Measurements from ENCODE around the gene ARX. TPM values are rescaled to one million over a fixed set of nuclear protein-coding genes. Genes with fewer than 3 reads are reported as not detected.

Gene ARX
- total RNA-seq, 3 donors from 2014 or later (not counting 1 experiment from before 2014, with no cell fraction given): not detected

DNA sequence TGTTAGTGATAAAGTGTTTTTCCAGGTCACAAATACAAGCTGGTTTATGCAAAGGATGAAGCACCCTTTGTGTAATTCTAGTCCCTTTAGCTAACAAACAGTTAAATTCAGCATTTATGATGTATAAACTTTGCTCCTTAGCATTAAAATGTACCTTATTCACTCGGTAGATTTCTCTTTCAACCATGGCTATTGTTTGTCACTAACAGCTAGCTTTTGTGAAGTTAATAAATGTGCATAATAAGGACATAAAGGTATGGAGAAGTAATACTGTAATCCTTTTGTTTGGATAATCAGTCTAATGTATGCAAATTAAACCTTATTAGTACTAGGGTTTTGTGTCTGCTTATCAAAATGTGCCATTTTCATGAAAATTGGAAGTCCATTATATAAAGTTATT is 34.2 kb upstream of the ARX start:
- H3K27ac ChIP-seq (ENCODE audit: low read length): no peak overlapping the region
- Mint-ChIP-seq H3K27me3 (ENCODE audit: low read depth in 2 of 2) (peaks cover 0 to 13% of the 10 kb centered on the region in 2 donors), H3K27ac (no peak overlapping the region), H3K9me3 (no peaks in the 10 kb centered on the region), H3K4me3 (no peak overlapping the region), H3K4me1 (peaks cover 10 to 13% of the 10 kb centered on the region in 2 donors), H3K36me3 (no peaks in the 10 kb centered on the region)
- H3K4me1 ChIP-seq (ENCODE audit: control insufficient read depth, insufficient read depth, low read length): no peaks in the 10 kb centered on the region
- ATAC-seq (no peak), DNase-seq (no peak)
- intact Hi-C loops (cut with micrococcal nuclease): no loop called here
- H3K9me3 ChIP-seq (ENCODE audit: control insufficient read depth, insufficient read depth, low read length): no peaks in the 10 kb centered on the region
- H3K36me3 ChIP-seq (ENCODE audit: control insufficient read depth, insufficient read depth, low read length): no peaks in the 10 kb centered on the region
- no peaks in the 10 kb centered on the region for H3K27me3 ChIP-seq (ENCODE audit: control insufficient read depth, insufficient read depth, low read length)
- WGBS (ENCODE audit: insufficient coverage): no CpG with 5 or more reads among the region's 1 CpG
- no peak overlapping the region for H3K4me3 ChIP-seq (ENCODE audit: low read length)
- TF ChIP-seq, protein P1, sequence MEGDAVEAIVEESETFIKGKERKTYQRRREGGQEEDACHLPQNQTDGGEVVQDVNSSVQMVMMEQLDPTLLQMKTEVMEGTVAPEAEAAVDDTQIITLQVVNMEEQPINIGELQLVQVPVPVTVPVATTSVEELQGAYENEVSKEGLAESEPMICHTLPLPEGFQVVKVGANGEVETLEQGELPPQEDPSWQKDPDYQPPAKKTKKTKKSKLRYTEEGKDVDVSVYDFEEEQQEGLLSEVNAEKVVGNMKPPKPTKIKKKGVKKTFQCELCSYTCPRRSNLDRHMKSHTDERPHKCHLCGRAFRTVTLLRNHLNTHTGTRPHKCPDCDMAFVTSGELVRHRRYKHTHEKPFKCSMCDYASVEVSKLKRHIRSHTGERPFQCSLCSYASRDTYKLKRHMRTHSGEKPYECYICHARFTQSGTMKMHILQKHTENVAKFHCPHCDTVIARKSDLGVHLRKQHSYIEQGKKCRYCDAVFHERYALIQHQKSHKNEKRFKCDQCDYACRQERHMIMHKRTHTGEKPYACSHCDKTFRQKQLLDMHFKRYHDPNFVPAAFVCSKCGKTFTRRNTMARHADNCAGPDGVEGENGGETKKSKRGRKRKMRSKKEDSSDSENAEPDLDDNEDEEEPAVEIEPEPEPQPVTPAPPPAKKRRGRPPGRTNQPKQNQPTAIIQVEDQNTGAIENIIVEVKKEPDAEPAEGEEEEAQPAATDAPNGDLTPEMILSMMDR (IDR thresholded peaks at IDR 0.05): no peak

DNA sequence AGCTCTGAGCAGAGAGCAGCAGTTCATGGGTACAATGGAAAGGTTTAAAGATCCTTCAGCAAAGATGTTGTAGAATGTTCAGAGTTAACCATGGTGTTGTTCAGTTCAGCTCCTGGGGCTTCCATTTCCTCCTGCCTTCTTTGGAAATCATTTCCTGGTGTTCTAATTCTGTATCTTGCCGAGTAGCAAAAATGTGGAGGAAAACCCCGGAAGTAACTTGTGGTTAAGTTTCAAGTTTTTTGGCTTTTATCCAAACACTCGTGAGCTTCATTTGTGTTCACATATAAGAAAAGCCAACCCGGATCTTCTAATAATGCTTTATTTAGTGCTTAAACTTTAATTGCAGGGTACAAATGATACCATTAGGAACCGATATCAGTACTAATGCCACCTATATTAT is 33.6 kb upstream of the ARX start:
- no peak for ATAC-seq
- WGBS (ENCODE audit: insufficient coverage): 0% methylated on average over 1 of the region's 5 CpGs
- no peak overlapping the region for H3K4me3 ChIP-seq (ENCODE audit: low read length)
- TF ChIP-seq, protein P1 (IDR thresholded peaks at IDR 0.05): no peak
- no peaks in the 10 kb centered on the region for H3K9me3 Mint-ChIP-seq
- intact Hi-C loops (cut with micrococcal nuclease): no loop called here
- no peak overlapping the region for H3K27ac Mint-ChIP-seq
- H3K36me3 ChIP-seq (ENCODE audit: control insufficient read depth, insufficient read depth, low read length): no peaks in the 10 kb centered on the region
- no peaks in the 10 kb centered on the region for H3K36me3 Mint-ChIP-seq
- H3K9me3 ChIP-seq (ENCODE audit: control insufficient read depth, insufficient read depth, low read length): no peaks in the 10 kb centered on the region
- no peaks in the 10 kb centered on the region for H3K27me3 ChIP-seq (ENCODE audit: control insufficient read depth, insufficient read depth, low read length)
- no peak overlapping the region for H3K4me3 Mint-ChIP-seq
- H3K27ac ChIP-seq (ENCODE audit: low read length): no peak overlapping the region
- no peaks in the 10 kb centered on the region for H3K4me1 ChIP-seq (ENCODE audit: control insufficient read depth, insufficient read depth, low read length)
- H3K4me1 Mint-ChIP-seq: peaks cover 10 to 13% of the 10 kb centered on the region in 2 donors
- peak in 1 of 2 donors; percentile 42 for DNase-seq
- H3K27me3 Mint-ChIP-seq (ENCODE audit: low read depth in 2 of 2): peaks cover 0 to 13% of the 10 kb centered on the region in 2 donors

DNA sequence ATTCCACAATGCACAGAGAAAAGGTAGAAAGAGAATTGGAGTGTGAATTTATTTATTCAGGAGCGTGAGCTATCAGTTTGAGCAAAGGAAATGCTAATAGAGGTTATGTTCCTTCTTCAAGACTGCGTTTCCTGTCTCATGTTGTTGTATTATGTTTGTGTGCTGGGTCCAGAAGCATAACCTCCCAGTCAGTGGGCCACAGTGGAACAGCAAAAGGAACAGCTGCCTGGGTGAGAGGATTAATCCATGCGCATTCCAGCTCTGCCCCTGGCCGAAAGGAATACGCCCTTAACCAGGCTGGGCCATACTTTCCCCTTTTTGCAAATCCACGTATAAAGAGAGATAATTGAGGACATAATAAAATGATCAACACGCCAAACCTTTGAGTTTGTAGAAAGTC is 32.4 kb upstream of the ARX start:
- Histone ChIP-seq H3K4me3 (ENCODE audit: low read length) (no peak overlapping the region), H3K27me3 (ENCODE audit: control insufficient read depth, insufficient read depth, low read length) (no peaks in the 10 kb centered on the region), H3K27ac (ENCODE audit: low read length) (no peak overlapping the region), H3K36me3 (ENCODE audit: control insufficient read depth, insufficient read depth, low read length) (no peaks in the 10 kb centered on the region), H3K4me1 (ENCODE audit: control insufficient read depth, insufficient read depth, low read length) (no peaks in the 10 kb centered on the region), H3K9me3 (ENCODE audit: control insufficient read depth, insufficient read depth, low read length) (no peaks in the 10 kb centered on the region)
- Mint-ChIP-seq H3K4me3 (no peak overlapping the region), H3K27me3 (ENCODE audit: low read depth in 2 of 2) (peaks cover 0 to 10% of the 10 kb centered on the region in 2 donors), H3K36me3 (no peaks in the 10 kb centered on the region), H3K27ac (no peak overlapping the region), H3K9me3 (no peaks in the 10 kb centered on the region), H3K4me1 (peaks cover 10 to 13% of the 10 kb centered on the region in 2 donors)
- no peak for ATAC-seq
- intact Hi-C loops (cut with micrococcal nuclease): no loop called here
- 92% methylated on average over 7 of the region's 7 CpGs for WGBS (ENCODE audit: insufficient coverage)
- TF ChIP-seq, protein P1 (IDR thresholded peaks at IDR 0.05): no peak
- DNase-seq: no peak

DNA sequence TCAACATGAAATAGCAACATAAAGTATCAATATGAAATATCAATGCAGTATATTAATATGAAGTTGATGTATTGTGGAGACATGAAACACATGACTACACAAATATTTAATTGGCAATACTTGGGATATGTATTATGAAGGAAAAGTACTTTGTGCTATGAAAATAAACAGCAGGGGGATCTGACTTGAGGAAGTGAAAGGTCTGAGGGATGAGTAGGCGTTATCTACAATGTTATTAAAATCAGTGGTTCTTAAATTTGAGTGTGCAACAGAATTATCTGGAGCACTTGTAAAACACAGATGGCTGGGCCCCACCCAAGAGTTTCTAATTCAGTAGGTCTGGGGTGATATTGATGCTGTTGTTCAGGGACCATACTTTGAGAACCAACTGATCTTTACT is 27.4 kb upstream of the ARX start:
- no CpG with 5 or more reads among the region's 1 CpG for WGBS (ENCODE audit: insufficient coverage)
- Mint-ChIP-seq H3K27me3 (ENCODE audit: low read depth in 2 of 2) (no peaks in the 10 kb centered on the region), H3K4me3 (no peak overlapping the region), H3K27ac (no peak overlapping the region), H3K36me3 (no peaks in the 10 kb centered on the region), H3K9me3 (no peaks in the 10 kb centered on the region), H3K4me1 (peaks cover 0 to 5% of the 10 kb centered on the region in 2 donors)
- intact Hi-C loops (cut with micrococcal nuclease): no loop called here
- no peaks in the 10 kb centered on the region for H3K27me3 ChIP-seq (ENCODE audit: control insufficient read depth, insufficient read depth, low read length)
- H3K4me1 ChIP-seq (ENCODE audit: control insufficient read depth, insufficient read depth, low read length): no peaks in the 10 kb centered on the region
- H3K36me3 ChIP-seq (ENCODE audit: control insufficient read depth, insufficient read depth, low read length): no peaks in the 10 kb centered on the region
- no peak overlapping the region for H3K27ac ChIP-seq (ENCODE audit: low read length)
- H3K4me3 ChIP-seq (ENCODE audit: low read length): no peak overlapping the region
- DNase-seq: no peak
- no peak for ATAC-seq
- no peaks in the 10 kb centered on the region for H3K9me3 ChIP-seq (ENCODE audit: control insufficient read depth, insufficient read depth, low read length)
- TF ChIP-seq, protein P1 (IDR thresholded peaks at IDR 0.05): no peak

Data from natural killer cell (primary cell).